Epithelial cell of esophagus (primary cell): ENCODE results near the gene EFCC1.
A peak's percentile ranks its signal among the peaks of the same experiment; 100 is the strongest.

Experiments used
- DNase-seq: peaks from one replicate; pipeline ENCODE4 v3.0.0; 2010; ENCODE audit warnings: low read depth
- H3K4me3 ChIP-seq: 2 replicates; pipeline ENCODE4 v1.5.1; 2011; ENCODE audit warnings: mild to moderate bottlenecking, low read length, control low read depth
- TF ChIP-seq, protein P1 (sequence below): IDR thresholded peaks from 2 replicates; pipeline ENCODE4 v1.5.1; 2011; ENCODE audit warnings: low read depth, mild to moderate bottlenecking, low read length, control low read depth, inconsistent platforms; ENCODE audit not compliant: insufficient read depth; ENCODE audit errors: missing control alignments

EFCC1 gene

GRCh38 chr3:129019266-129019665, 18.2 kb downstream of the EFCC1 start:
- TF ChIP-seq, protein P1, sequence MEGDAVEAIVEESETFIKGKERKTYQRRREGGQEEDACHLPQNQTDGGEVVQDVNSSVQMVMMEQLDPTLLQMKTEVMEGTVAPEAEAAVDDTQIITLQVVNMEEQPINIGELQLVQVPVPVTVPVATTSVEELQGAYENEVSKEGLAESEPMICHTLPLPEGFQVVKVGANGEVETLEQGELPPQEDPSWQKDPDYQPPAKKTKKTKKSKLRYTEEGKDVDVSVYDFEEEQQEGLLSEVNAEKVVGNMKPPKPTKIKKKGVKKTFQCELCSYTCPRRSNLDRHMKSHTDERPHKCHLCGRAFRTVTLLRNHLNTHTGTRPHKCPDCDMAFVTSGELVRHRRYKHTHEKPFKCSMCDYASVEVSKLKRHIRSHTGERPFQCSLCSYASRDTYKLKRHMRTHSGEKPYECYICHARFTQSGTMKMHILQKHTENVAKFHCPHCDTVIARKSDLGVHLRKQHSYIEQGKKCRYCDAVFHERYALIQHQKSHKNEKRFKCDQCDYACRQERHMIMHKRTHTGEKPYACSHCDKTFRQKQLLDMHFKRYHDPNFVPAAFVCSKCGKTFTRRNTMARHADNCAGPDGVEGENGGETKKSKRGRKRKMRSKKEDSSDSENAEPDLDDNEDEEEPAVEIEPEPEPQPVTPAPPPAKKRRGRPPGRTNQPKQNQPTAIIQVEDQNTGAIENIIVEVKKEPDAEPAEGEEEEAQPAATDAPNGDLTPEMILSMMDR, result no peak
- no peak overlapping the region for H3K4me3 ChIP-seq
- no peak for DNase-seq

- TF ChIP-seq, protein P1, result no peak
- DNase-seq, result no peak
- H3K4me3 ChIP-seq, result no peak overlapping the region
Observed at GRCh38 chr3:129020691-129021090, 19.6 kb downstream of the EFCC1 start.

DNA sequence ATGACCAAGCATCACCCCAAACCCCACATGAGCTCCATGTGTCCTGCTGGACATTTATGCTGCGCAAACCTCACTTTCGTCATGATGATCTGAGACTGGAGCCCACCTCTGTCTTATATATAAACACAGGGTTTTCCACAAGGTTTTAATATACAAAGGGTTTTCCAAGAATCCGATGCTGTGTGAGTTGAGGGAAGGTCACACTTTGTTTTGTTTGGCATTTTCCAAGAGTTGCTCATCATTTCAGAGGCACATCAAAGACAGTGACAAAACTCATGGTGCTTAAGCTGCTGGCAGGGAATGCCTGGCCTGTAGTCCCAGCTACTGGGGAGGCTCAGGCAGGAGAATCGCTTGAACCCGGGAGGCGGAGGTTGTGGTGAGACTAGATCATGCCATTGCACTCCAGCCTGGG, 20.0 kb downstream of the EFCC1 start:
- no peak for DNase-seq
- TF ChIP-seq, protein P1, result no peak
- no peak overlapping the region for H3K4me3 ChIP-seq

- TF ChIP-seq, protein P1, result no peak
- no peak overlapping the region for H3K4me3 ChIP-seq
- no peak for DNase-seq
Observed at GRCh38 chr3:129022114-129023007, 21.3 kb downstream of the EFCC1 start.

DNA sequence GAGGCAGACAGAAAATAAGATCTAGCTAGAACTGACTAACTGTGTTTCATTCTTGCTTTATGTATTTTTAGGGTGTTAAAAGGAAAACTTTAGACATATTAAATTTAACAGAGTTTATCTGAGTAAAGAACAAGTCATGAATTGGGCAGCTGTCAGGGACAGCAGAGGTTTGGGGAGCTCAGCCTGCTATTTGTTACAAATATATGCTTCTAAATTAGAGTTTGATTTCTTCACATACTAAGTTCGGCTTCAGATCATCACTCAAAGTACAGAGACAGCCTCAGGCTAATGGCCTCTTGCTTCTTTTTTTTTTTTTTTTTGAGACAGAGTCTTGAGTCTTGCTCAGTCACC, 21.9 kb downstream of the EFCC1 start:
- no peak for DNase-seq
- TF ChIP-seq, protein P1, result no peak
- H3K4me3 ChIP-seq, result no peak overlapping the region

DNA sequence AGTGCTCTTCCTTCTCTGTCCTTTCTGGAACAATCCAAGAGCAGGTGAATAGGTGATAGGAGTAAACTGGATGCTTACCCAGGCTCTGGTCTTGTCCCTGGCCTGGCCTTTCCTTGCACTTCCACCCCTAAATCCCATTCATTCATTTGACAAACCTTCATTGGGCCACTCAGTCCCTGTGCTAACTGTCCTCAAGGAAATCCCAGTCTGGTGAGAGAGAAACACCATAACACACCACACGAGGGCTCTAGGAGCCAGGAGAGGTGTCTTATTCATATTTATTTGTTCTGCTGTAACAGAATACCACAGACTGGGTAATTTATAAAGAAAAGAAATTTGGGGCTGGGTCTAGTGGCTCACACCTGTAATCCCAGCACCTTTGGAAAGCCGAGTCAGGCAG, 22.8 kb downstream of the EFCC1 start:
- no peak overlapping the region for H3K4me3 ChIP-seq
- TF ChIP-seq, protein P1, result peak; percentile 57
- peak; percentile 51 for DNase-seq

GRCh38 chr3:129025108-129025507, 24.0 kb downstream of the EFCC1 start:
- TF ChIP-seq, protein P1, result no peak
- no peak for DNase-seq
- no peak overlapping the region for H3K4me3 ChIP-seq
